Retinal pigment epithelial cell (primary cell): Measurements from ENCODE around the gene FFAR3.

Source experiments
- DNase-seq: peaks from one replicate; pipeline ENCODE4 v3.0.0-alpha.2; 2010; ENCODE audit warnings: low read depth
- H3K4me3 ChIP-seq: 2 replicates; pipeline ENCODE4 v1.5.1; 2011; ENCODE audit warnings: mild to moderate bottlenecking, low read length, control low read depth, moderate library complexity
- CTCF ChIP-seq: conservative IDR thresholded peaks from 2 replicates; pipeline ENCODE4 v1.5.1; 2011; ENCODE audit warnings: low read depth, low read length, control low read depth, inconsistent platforms

The FFAR3 gene

DNA sequence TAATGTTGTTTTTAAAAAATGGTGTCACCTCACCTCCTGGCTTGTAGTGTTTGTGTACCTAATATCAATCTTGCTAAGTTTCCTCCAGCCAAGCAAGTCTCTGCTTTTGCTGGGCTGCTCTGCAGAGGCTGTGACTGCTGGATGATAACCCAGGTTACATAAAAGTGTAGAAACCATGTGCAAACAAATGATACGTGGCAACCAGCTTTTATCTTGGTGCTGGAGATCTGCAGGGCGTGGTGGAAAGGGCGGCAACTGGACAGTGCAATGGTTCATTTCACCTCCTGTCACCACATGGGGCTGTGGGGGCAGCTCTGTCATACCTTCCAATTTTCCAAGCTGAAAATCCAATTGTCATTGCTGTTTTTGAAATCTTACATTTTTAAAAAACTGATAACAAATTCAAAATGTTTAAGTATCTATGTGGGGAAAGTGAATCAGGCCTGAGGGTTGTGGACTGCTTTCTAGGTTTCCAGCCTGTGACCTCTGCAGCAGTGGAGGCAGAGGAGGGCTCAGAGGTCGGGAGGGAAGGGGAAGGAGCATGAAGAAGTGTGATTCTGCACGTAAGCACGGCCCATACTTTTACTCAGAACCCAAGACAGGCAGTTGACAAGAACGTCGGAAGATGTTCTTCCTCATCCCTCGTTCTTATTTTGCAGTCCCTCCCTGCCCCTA, 22.3 kb downstream of the FFAR3 start:
- no peak overlapping the region for H3K4me3 ChIP-seq
- no peak for DNase-seq
- no peak for TF ChIP-seq CTCF

DNA sequence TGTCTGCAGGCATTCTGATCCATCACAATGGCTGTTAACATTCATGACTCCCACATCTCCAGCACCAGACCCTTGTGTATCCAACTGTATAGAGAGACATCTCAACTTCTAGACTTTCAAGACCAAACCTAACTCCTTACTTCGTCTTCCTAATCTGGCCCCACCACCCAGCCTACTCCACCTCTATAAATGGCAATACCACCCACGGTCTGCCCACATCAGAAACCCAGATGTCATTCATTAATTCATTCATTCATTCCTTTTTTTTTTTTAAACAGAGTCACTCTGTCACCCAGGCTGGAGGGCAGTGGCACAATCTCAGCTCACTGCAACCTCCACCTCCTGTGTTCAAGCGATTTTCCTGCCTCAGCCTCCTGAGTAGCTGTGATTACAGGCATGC, 23.1 kb downstream of the FFAR3 start:
- DNase-seq: no peak
- no peak for TF ChIP-seq CTCF

DNA sequence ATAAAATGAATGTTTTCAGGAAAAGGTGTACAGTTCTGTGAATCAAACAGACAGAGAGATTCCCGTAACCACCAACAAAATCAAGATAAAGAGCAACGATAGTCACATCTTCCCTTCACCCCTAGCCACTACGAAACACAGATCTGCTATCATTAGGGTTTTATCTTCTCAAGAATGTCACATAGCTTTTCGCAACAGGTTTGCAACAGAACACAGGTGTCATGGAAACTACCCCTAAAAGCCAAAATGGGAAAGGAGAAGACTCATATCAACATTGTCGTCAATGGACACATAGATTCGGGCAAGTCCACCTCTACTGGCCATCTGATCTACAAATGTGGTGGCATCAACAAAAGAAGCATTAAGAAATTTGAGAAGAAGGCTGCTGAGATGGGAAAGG, 23.7 kb downstream of the FFAR3 start:
- no peak for DNase-seq
- TF ChIP-seq CTCF: no peak
- H3K4me3 ChIP-seq: no peak overlapping the region

More for the DNA sequence above, 23.1 kb downstream of the FFAR3 start:
- no peak overlapping the region for H3K4me3 ChIP-seq

DNA sequence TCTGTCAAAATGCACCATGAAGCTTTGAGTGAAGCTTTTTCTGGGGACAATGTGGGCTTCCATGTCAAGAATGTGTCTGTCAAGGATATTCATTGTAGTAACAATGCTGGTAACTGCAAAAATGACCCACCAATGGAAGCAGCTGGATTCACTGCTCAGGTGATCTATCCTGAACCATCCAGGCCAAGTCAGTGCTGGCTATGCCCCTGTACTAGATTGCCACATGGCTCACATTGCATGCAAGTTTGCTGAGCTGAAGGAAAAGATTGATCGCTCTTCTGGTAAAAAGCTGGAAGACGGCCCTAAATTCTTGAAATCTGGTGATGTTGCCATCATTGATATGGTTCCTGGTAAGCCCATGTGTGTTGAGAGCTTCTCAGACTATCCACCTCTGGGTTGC, 25.3 kb downstream of the FFAR3 start:
- TF ChIP-seq CTCF: no peak
- H3K4me3 ChIP-seq: no peak overlapping the region
- no peak for DNase-seq

- TF ChIP-seq CTCF: no peak
- DNase-seq: no peak
- H3K4me3 ChIP-seq: no peak overlapping the region
These were observed 30.2 kb downstream of the FFAR3 start for GRCh38 chr19:35388277-35389054.

- no peak for TF ChIP-seq CTCF
- no peak for DNase-seq
- no peak overlapping the region for H3K4me3 ChIP-seq
These were observed 31.1 kb downstream of the FFAR3 start for GRCh38 chr19:35389192-35389861.
